Loucy (cell line): ENCODE measurements around the gene RILPL1.

Experiments
- EZH2phosphoT487 ChIP-seq: fragments of 200-600 bp; IDR thresholded peaks from 2 replicates; pipeline ENCODE4 v1.6.1; 2018; ENCODE audit warnings: antibody characterized with exemption, mild to moderate bottlenecking, moderate library complexity, borderline replicate concordance
- TF ChIP-seq, protein P1 (sequence below): fragments of 200-600 bp; sonication (generic); conservative IDR thresholded peaks from 2 replicates; pipeline ENCODE4 v1.5.1; 2014; ENCODE audit warnings: mild to moderate bottlenecking, antibody characterized with exemption, low read length

DNA sequence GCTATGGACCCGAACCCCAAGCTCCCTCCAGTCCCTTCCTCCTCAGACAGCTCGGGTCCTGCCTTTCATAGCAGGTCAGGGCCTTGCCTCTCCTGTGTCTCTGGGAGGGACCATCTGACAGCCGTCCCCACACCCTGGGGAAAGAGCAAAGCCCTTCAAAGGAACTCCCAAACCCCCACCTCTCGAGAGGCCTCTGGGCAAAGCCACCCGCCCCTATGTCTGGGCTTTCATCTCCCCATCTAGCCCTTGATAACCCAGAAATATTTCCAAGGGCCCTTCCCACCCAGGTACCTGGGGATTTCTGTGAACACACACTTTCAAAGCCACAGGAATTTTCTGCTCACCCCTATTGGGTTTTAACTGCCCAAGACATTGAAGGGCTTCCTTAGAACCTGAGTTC, 43.4 kb downstream of the RILPL1 start:
- TF ChIP-seq, protein P1, sequence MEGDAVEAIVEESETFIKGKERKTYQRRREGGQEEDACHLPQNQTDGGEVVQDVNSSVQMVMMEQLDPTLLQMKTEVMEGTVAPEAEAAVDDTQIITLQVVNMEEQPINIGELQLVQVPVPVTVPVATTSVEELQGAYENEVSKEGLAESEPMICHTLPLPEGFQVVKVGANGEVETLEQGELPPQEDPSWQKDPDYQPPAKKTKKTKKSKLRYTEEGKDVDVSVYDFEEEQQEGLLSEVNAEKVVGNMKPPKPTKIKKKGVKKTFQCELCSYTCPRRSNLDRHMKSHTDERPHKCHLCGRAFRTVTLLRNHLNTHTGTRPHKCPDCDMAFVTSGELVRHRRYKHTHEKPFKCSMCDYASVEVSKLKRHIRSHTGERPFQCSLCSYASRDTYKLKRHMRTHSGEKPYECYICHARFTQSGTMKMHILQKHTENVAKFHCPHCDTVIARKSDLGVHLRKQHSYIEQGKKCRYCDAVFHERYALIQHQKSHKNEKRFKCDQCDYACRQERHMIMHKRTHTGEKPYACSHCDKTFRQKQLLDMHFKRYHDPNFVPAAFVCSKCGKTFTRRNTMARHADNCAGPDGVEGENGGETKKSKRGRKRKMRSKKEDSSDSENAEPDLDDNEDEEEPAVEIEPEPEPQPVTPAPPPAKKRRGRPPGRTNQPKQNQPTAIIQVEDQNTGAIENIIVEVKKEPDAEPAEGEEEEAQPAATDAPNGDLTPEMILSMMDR: no peak
- no peak for TF ChIP-seq EZH2phosphoT487
